Thymus (tissue), 11 donors: ENCODE data around the gene GCSH. TPM values are rescaled to one million over a fixed set of nuclear protein-coding genes. Genes with fewer than 3 reads are reported as not detected.

Source experiments
- DNase-seq, 9 donors: peaks; one replicate each; pipeline ENCODE4 v3.0.0-alpha.2; 2013; ENCODE audit warnings: low spot score in 9 of 9, low read depth in 6 of 9, missing footprints in 1 of 9
- H3K27ac ChIP-seq, 2 donors: one replicate each; pipeline ENCODE4 v1.5.1; 2013; ENCODE audit warnings: control low read depth in 1 of 2, low read depth in 1 of 2, low read length in 1 of 2, mild to moderate bottlenecking in 1 of 2, moderate library complexity in 1 of 2
- H3K27me3 ChIP-seq, 2 donors: one replicate each; pipeline ENCODE4 v1.5.1; 2013; ENCODE audit warnings: low read length in 1 of 2; ENCODE audit not compliant: control insufficient read depth in 2 of 2, insufficient read depth in 1 of 2
- H3K36me3 ChIP-seq, 2 donors: one replicate each; pipeline ENCODE4 v1.5.1; 2013; ENCODE audit warnings: low read length in 1 of 2, mild to moderate bottlenecking in 1 of 2, moderate library complexity in 1 of 2; ENCODE audit not compliant: control insufficient read depth in 2 of 2, insufficient read depth in 2 of 2
- H3K4me1 ChIP-seq, 2 donors: one replicate each; pipeline ENCODE4 v1.5.1; 2013; ENCODE audit warnings: low read length in 2 of 2; ENCODE audit not compliant: control insufficient read depth in 2 of 2, insufficient read depth in 2 of 2
- H3K4me3 ChIP-seq, 2 donors: one replicate each; pipeline ENCODE4 v1.5.1; 2013; ENCODE audit warnings: low read length in 2 of 2, control low read depth in 1 of 2, mild to moderate bottlenecking in 1 of 2
- H3K9me3 ChIP-seq, 2 donors: one replicate each; pipeline ENCODE4 v1.5.1; 2013; ENCODE audit warnings: low read length in 1 of 2, mild to moderate bottlenecking in 1 of 2; ENCODE audit not compliant: control insufficient read depth in 2 of 2, insufficient read depth in 1 of 2
- WGBS: extraction: QIAGEN DNeasy Blood & Tissue Kit; methylation state at CpG from one replicate; pipeline ENCODE4 v1.1.7; 2013; 5-methylcytosine and 5-hydroxymethylcytosine counted together
- polyA plus RNA-seq: library from polyadenylated mRNA; stranded (reverse); fragments of 200-250 nt; gene quantifications from one replicate; pipeline ENCODE4 v1.2.3, GENCODE V29; 2013
- total RNA-seq: library from RNA; stranded (reverse); fragments of 120-200 nt; gene quantifications from one replicate; pipeline ENCODE4 v1.2.4, GENCODE V29; 2013
- donor health status: healthy.

The GCSH gene
- total and polyA plus RNA-seq, 2 donors = 13.6 to 39.3 TPM

GRCh38 chr16:81040131-81040530 is 56.1 kb downstream of the GCSH start:
- WGBS = 96% methylated on average over 2 of the region's 2 CpGs
- Histone ChIP-seq H3K36me3 (peaks cover 33 to 41% of the 10 kb centered on the region in 2 donors), H3K27ac (no peak overlapping the region), H3K4me1 (peaks cover 11 to 12% of the 10 kb centered on the region in 2 donors), H3K9me3 (no peaks in the 10 kb centered on the region), H3K27me3 (no peaks in the 10 kb centered on the region), H3K4me3 (no peak overlapping the region)
- DNase-seq = no peak

GRCh38 chr16:81036751-81037350 is 59.3 kb downstream of the GCSH start:
- peaks cover 11 to 12% of the 10 kb centered on the region in 2 donors for H3K4me1 ChIP-seq
- H3K36me3 ChIP-seq = peaks cover 11 to 16% of the 10 kb centered on the region in 2 donors
- H3K9me3 ChIP-seq = no peaks in the 10 kb centered on the region
- peak overlapping the region; percentile 56 to 88 for H3K4me3 ChIP-seq
- no peaks in the 10 kb centered on the region for H3K27me3 ChIP-seq
- H3K27ac ChIP-seq = no peak overlapping the region
- WGBS = 47% methylated on average over 10 of the region's 10 CpGs
- DNase-seq = peak in 1 of 9 donors; percentile 6

- DNase-seq = peak in 5 of 9 donors; percentile 10 to 47 (median 26)
- no peaks in the 10 kb centered on the region for H3K9me3 ChIP-seq
- no peaks in the 10 kb centered on the region for H3K27me3 ChIP-seq
- peak overlapping the region in 1 of 2 donors; percentile 62 for H3K27ac ChIP-seq
- under 1% methylated on average over 80 of the region's 80 CpGs for WGBS
- peaks cover 11 to 12% of the 10 kb centered on the region in 2 donors for H3K4me1 ChIP-seq
- H3K4me3 ChIP-seq = peak overlapping the region; percentile 56 to 88
- peaks cover 4 to 9% of the 10 kb centered on the region in 2 donors for H3K36me3 ChIP-seq
These were observed 60.0 kb downstream of the GCSH start for GRCh38 chr16:81035975-81036750.

- WGBS = 7% methylated on average over 54 of the region's 54 CpGs
- Histone ChIP-seq H3K4me1 (peaks cover 11 to 12% of the 10 kb centered on the region in 2 donors), H3K9me3 (no peaks in the 10 kb centered on the region), H3K27ac (peak within 1 kb of the TSS in 1 of 2 donors; percentile 62), H3K4me3 (peak within 1 kb of the TSS; percentile 56 to 88), H3K27me3 (no peaks in the 10 kb centered on the region), H3K36me3 (peaks cover 2 to 9% of the 10 kb centered on the region in 2 donors)
- DNase-seq = peak; percentile 45 to 94 (median 86)
These were observed 60.7 kb downstream of the GCSH start, which contains the start of gene ATMIN for GRCh38 chr16:81035398-81035974. ATMIN (plus strand) TSS chr16:81035842; CDS start chr16:81035871, 29 bp downstream.

Other genes with a start within 250 kb of the GCSH start
- 58.5 TPM for gene CMC2, start 89.5 kb downstream of the GCSH start, total RNA-seq
- gene CMC2, start 89.5 kb downstream of the GCSH start, polyA plus RNA-seq = 94.3 TPM
- 39.0 TPM for gene CENPN, start 89.2 kb downstream of the GCSH start, total RNA-seq
- 6.3 TPM for gene CENPN, start 89.2 kb downstream of the GCSH start, polyA plus RNA-seq
- 25.7 TPM for gene ATMIN, start 60.6 kb downstream of the GCSH start, total RNA-seq
- gene ATMIN, start 60.6 kb downstream of the GCSH start, polyA plus RNA-seq = 19.3 TPM
- gene C16orf46, start 19.2 kb downstream of the GCSH start, total RNA-seq = 0.28 TPM
- 1.4 TPM for gene C16orf46, start 19.2 kb downstream of the GCSH start, polyA plus RNA-seq
- 0.14 TPM for gene BCO1, start 142.3 kb upstream of the GCSH start, total RNA-seq
- 1.2 TPM for gene BCO1, start 142.3 kb upstream of the GCSH start, polyA plus RNA-seq
- gene GAN, start 218.6 kb upstream of the GCSH start, total RNA-seq = 2.5 TPM
- gene GAN, start 218.6 kb upstream of the GCSH start, polyA plus RNA-seq = 2.4 TPM